BJ (cell line): Measurements from ENCODE around the gene SLC26A11. TPM values are rescaled to one million over a fixed set of nuclear protein-coding genes. Genes with fewer than 3 reads are reported as not detected.
A peak's percentile ranks its signal among the peaks of the same experiment; 100 is the strongest.

Experiments used
- CTCF ChIA-PET: fragments of 350-600 bp; formaldehyde crosslinking; extraction: SDS; loops from one replicate; lab custom pipeline; 2021; ENCODE audit warnings: antibody characterized with exemption, inconsistent platforms; lab: Yijun Ruan, JAX
- POLR2A ChIA-PET: fragments of 300-600 bp; sonication (Branson Sonifier 250); formaldehyde crosslinking; extraction: SDS; loops from one replicate; lab custom pipeline; 2021; ENCODE audit warnings: antibody characterized with exemption; lab: Charles Lee
- DNase-seq: peaks from one replicate; pipeline ENCODE4 v3.0.0-alpha.2; 2011; ENCODE audit warnings: low read depth
- H3K27me3 ChIP-seq: 2 replicates; pipeline ENCODE4 v1.6.0; 2011; ENCODE audit warnings: low read length; ENCODE audit not compliant: control insufficient read depth, insufficient read depth
- H3K36me3 ChIP-seq: 2 replicates; pipeline ENCODE4 v1.5.1; 2011; ENCODE audit warnings: low read length; ENCODE audit not compliant: control insufficient read depth, insufficient read depth
- H3K4me3 ChIP-seq: 2 replicates; pipeline ENCODE4 v1.5.1; 2011; ENCODE audit warnings: low read depth, mild to moderate bottlenecking, control low read depth, low read length
- CTCF ChIP-seq: IDR thresholded peaks from 2 replicates; pipeline ENCODE4 v1.5.1; 2011; ENCODE audit warnings: low read depth, mild to moderate bottlenecking, control low read depth, inconsistent platforms, low read length, moderate library complexity; ENCODE audit not compliant: insufficient read depth
- polyA plus RNA-seq: library from polyadenylated mRNA; depleted of rRNA; stranded (reverse); fragments of >200 nt; gene quantifications from 2 replicates; pipeline ENCODE4 v1.2.3, GENCODE V29; 2011

The SLC26A11 gene
- polyA plus RNA-seq, 1 experiment = 17.1 TPM

GRCh38 chr17:80260069-80260535 is 39.9 kb downstream of the SLC26A11 start:
- Histone ChIP-seq H3K4me3 (peak overlapping the region; percentile 31), H3K36me3 (peaks cover 6% of the 10 kb centered on the region), H3K27me3 (no peaks in the 10 kb centered on the region)
- CTCF ChIA-PET = interaction anchor here (1.5 kb wide), 1 partner anchor 159 kb away, joined by 3 read pairs; the partner anchor contains the start of gene GAA
- no peak for TF ChIP-seq CTCF
- no peak for DNase-seq
- POLR2A ChIA-PET = no interaction called here

- CTCF ChIA-PET = no interaction called here
- no peak for DNase-seq
- peaks cover 6% of the 10 kb centered on the region for H3K36me3 ChIP-seq
- POLR2A ChIA-PET = no interaction called here
- TF ChIP-seq CTCF = no peak
- peak within 1 kb of the TSS; percentile 73 for H3K4me3 ChIP-seq
- no peaks in the 10 kb centered on the region for H3K27me3 ChIP-seq
Measured at GRCh38 chr17:80260791-80261158, 40.5 kb downstream of the SLC26A11 start, which contains the start of gene RNF213. Gene RNF213 (plus strand): TSS chr17:80260852. CDS start chr17:80263682, 2,830 bp downstream.

- CTCF ChIA-PET = interaction anchor here (1.6 kb wide), 1 partner anchor 115 kb away, joined by 3 read pairs; no protein-coding TSS in a partner anchor
Measured at GRCh38 chr17:80261159-80261894, 41.1 kb downstream of the SLC26A11 start.

GRCh38 chr17:80261895-80262279 is 41.7 kb downstream of the SLC26A11 start:
- Histone ChIP-seq H3K27me3 (no peaks in the 10 kb centered on the region), H3K36me3 (peaks cover 8% of the 10 kb centered on the region), H3K4me3 (peak overlapping the region; percentile 73)
- DNase-seq = no peak
- TF ChIP-seq CTCF = no peak
- ChIA-PET POLR2A (no interaction called here), CTCF (interaction anchor here (1.6 kb wide), 1 partner anchor 116 kb away, joined by 3 read pairs; no protein-coding TSS in a partner anchor)

More at GRCh38 chr17:80261159-80261894, 41.1 kb downstream of the SLC26A11 start:
- no peak for DNase-seq
- H3K4me3 ChIP-seq = peak overlapping the region; percentile 73
- no peak for TF ChIP-seq CTCF
- POLR2A ChIA-PET = no interaction called here
- H3K27me3 ChIP-seq = no peaks in the 10 kb centered on the region
- H3K36me3 ChIP-seq = peaks cover 8% of the 10 kb centered on the region

GRCh38 chr17:80262291-80262690 is 42.1 kb downstream of the SLC26A11 start:
- ChIA-PET CTCF (interaction anchor here (1.6 kb wide), 1 partner anchor 116 kb away, joined by 3 read pairs; no protein-coding TSS in a partner anchor), POLR2A (no interaction called here)
- no peaks in the 10 kb centered on the region for H3K27me3 ChIP-seq
- H3K4me3 ChIP-seq = peak overlapping the region; percentile 73
- peaks cover 8% of the 10 kb centered on the region for H3K36me3 ChIP-seq
- TF ChIP-seq CTCF = no peak
- DNase-seq = no peak
